PFSK-1 (cell line): Measurements from ENCODE around the gene GRK2.

Experiments
- FOXP2 ChIP-seq: optimal IDR thresholded peaks from 2 replicates; pipeline ENCODE3; 2011; ENCODE audit warnings: borderline replicate concordance, control low read depth, inconsistent platforms; ENCODE audit not compliant: insufficient read depth; ENCODE audit errors: extremely low read length, extremely low read depth
- POLR2AphosphoS5 ChIP-seq: IDR thresholded peaks from 2 replicates; pipeline ENCODE4 v1.6.1; 2012; ENCODE audit warnings: low read depth, mild to moderate bottlenecking, control low read depth, low read length, moderate library complexity
- SIN3A ChIP-seq: IDR thresholded peaks from 2 replicates; pipeline ENCODE4 v1.6.1; 2012; ENCODE audit warnings: mild to moderate bottlenecking, low read length, moderate library complexity, borderline replicate concordance; ENCODE audit not compliant: insufficient read depth
- TAF1 ChIP-seq: IDR thresholded peaks from 2 replicates; pipeline ENCODE4 v1.6.1; 2012; ENCODE audit warnings: low read length, control low read depth, borderline replicate concordance; ENCODE audit not compliant: insufficient read depth
- TF ChIP-seq, protein P1 (sequence below), 2 experiments: IDR thresholded peaks; 2 replicates each; pipeline versions ENCODE4 v1.6.1 to v1.8.0; 2011 to 2012; ENCODE audit warnings: low read depth in 2 of 2, low read length in 2 of 2, control low read depth in 1 of 2, inconsistent platforms in 1 of 2, mild to moderate bottlenecking in 1 of 2, moderate library complexity in 1 of 2; ENCODE audit not compliant: insufficient read depth in 1 of 2

The GRK2 gene

DNA sequence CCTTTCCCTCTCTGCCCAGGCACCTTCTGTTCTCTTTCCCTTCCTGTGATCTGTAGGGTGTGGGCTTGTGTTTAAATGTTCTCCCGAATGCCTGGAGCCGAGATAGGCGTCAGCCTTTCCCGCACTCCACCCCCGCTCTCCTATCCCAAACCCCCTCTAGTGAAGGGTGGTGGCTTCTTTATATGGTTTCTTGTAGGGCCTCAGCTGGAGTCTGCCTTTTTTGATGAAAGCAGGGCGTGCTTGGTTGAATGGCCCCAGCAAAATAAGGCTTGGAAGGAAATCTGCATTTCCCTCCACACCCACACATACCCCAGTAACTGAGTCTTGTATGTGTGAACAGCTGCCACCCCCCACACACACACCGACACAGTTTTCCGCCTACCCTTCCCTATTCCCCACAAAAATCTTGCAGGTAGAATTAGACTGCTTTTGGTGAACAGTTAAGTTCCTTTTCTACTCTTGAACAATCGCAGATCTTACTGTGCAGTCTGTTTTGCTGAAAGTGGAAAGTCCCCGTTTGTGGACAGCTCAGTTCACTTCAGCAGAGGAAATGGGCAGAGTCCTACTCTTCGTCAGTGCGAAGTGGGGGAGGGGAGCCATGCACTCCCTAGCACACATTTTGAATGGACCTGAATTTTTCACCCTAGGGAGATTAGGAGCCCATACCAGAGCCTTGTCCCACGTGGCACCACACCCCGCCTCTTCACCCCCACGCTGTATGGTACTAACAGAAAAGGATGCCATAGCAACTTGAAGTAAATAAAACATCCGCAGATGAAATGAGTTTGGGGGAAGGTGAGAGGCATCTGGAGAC is 25.5 kb upstream of the GRK2 start:
- TF ChIP-seq POLR2AphosphoS5 = peak; percentile 36; the same call in 1 of the 2 replicates
- peak; percentile 67; the same call in 1 of the 2 replicates for TF ChIP-seq SIN3A
- TF ChIP-seq TAF1 = no peak

DNA sequence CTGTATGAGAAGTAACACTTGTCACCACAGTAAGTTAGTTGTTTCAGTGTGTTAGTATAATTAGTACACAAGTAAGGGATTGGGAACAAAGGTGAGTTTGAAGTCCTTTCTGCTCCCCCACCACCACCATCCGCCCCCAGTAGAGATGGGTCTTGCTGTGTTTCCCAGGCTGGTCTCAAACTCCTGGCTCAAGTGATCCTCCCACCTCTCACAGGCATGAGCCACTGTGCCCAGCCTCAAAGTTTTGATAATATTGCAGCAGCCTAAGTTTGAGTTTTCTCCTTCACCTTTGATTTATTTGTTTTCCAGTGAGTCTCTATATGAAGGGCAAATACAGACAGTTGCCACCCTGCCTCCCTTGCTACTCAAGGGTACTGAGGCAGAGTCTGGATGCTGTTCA is 23.7 kb upstream of the GRK2 start:
- no peak for TF ChIP-seq FOXP2
- TF ChIP-seq, protein P1, sequence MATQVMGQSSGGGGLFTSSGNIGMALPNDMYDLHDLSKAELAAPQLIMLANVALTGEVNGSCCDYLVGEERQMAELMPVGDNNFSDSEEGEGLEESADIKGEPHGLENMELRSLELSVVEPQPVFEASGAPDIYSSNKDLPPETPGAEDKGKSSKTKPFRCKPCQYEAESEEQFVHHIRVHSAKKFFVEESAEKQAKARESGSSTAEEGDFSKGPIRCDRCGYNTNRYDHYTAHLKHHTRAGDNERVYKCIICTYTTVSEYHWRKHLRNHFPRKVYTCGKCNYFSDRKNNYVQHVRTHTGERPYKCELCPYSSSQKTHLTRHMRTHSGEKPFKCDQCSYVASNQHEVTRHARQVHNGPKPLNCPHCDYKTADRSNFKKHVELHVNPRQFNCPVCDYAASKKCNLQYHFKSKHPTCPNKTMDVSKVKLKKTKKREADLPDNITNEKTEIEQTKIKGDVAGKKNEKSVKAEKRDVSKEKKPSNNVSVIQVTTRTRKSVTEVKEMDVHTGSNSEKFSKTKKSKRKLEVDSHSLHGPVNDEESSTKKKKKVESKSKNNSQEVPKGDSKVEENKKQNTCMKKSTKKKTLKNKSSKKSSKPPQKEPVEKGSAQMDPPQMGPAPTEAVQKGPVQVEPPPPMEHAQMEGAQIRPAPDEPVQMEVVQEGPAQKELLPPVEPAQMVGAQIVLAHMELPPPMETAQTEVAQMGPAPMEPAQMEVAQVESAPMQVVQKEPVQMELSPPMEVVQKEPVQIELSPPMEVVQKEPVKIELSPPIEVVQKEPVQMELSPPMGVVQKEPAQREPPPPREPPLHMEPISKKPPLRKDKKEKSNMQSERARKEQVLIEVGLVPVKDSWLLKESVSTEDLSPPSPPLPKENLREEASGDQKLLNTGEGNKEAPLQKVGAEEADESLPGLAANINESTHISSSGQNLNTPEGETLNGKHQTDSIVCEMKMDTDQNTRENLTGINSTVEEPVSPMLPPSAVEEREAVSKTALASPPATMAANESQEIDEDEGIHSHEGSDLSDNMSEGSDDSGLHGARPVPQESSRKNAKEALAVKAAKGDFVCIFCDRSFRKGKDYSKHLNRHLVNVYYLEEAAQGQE (IDR thresholded peaks at IDR 0.05; ENCODE audit: insufficient read depth in 1 of 2, low read depth in 2 of 2, low read length in 2 of 2) = no peak
- TF ChIP-seq SIN3A = no peak
- TF ChIP-seq TAF1 = no peak
- no peak for TF ChIP-seq POLR2AphosphoS5

DNA sequence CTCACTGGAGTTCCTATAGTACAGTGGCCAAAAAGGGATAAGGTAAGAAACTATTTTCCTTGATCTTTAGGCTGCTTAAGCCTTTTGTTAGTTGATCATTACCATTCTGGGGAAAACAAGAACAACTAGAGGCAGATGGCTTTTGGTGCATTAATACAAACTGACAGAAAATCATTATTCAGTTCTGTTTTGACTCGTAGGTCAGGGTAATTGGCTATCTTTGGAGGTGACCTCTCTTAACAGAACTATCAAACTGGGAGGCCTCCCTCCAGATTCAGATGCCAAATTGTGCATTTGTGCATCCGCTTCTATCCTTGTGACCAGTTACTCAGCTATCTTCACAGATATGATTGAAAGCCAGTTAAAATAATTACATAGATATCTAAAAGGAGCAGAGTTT is 23.2 kb upstream of the GRK2 start:
- TF ChIP-seq FOXP2 (no peak), POLR2AphosphoS5 (no peak), TAF1 (no peak), SIN3A (no peak)
- TF ChIP-seq, protein P1 (IDR thresholded peaks at IDR 0.05; ENCODE audit: insufficient read depth in 1 of 2, low read depth in 2 of 2, low read length in 2 of 2) = no peak

DNA sequence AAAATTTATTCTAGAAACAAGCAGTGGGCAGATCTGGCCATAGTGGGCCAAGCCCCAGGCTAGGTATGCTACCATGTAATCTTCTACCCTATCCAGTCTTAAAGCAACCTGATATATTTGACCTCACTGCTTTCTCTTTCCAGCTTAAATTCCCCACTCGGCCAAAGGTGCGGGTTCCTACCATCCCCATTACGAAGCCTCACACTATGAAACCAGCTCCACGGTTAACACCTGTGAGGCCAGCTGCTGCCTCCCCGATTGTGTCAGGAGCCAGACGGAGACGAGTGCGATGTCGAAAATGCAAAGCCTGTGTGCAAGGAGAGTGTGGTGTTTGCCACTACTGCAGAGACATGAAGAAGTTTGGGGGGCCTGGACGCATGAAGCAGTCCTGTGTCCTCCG is 21.2 kb upstream of the GRK2 start:
- TF ChIP-seq TAF1 = no peak
- no peak for TF ChIP-seq POLR2AphosphoS5
- no peak for TF ChIP-seq FOXP2
- no peak for TF ChIP-seq SIN3A
- TF ChIP-seq, protein P1 (IDR thresholded peaks at IDR 0.05; ENCODE audit: insufficient read depth in 1 of 2, low read depth in 2 of 2, low read length in 2 of 2) = no peak

DNA sequence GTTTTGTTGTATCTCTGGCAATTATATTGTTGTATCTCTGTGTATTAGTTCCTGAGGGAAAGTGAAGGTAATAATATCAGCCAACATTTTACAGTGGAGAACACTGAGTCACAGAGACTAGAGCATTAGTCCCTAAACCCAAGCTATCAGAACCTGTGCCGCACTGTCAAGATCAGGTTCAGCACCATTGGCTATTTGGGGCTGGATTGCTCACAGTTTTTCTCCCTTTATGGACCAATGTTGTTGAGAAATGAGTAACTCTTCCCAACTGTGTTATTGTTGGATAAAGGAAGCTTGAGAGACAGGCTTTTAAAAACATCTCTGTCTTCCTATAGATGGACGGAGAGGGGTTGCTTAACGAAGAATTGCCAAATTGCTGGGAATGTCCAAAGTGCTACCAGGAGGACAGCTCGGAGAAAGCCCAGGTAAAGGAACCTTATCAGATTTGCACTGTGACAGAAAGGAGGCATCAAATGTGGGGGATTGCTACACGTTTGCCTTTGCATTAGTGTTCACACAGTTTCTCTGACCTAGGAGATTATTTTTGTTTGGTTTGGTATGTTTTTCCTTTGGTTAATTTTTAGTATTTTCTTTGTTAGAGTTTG is 18.2 kb upstream of the GRK2 start:
- TF ChIP-seq TAF1 (no peak), POLR2AphosphoS5 (no peak), SIN3A (no peak), FOXP2 (no peak)
- TF ChIP-seq, protein P1 (IDR thresholded peaks at IDR 0.05; ENCODE audit: insufficient read depth in 1 of 2, low read depth in 2 of 2, low read length in 2 of 2) = no peak
